ENCODE results near the gene WDR64. TPM values are rescaled to one million over a fixed set of nuclear protein-coding genes. Genes with fewer than 3 reads are reported as not detected.

WDR64 gene
- total and polyA plus RNA-seq, 4 experiments from 2014 or later: 0.16 TPM; not detected in 3

- Mint-ChIP-seq H3K9me3 (no peaks in the 10 kb centered on the region), H3K36me3 (no peaks in the 10 kb centered on the region), H3K27me3 (peaks cover 4 to 5% of the 10 kb centered on the region in 2 donors), H3K27ac (no peak overlapping the region), H3K4me3 (no peak overlapping the region), H3K4me1 (no peaks in the 10 kb centered on the region)
- Histone ChIP-seq H3K27me3 (ENCODE audit: insufficient read depth, low read length) (no peaks in the 10 kb centered on the region), H3K9me3 (ENCODE audit: control insufficient read depth in 1 of 2, low read length in 2 of 2) (no peaks in the 10 kb centered on the region), H3K36me3 (ENCODE audit: insufficient read depth, low read length) (no peaks in the 10 kb centered on the region), H3K4me1 (ENCODE audit: insufficient read depth, low read length) (no peaks in the 10 kb centered on the region), H3K4me3 (ENCODE audit: low read length in 2 of 2) (no peak overlapping the region), H3K27ac (ENCODE audit: low read depth, low read length) (no peak overlapping the region)
- no peak for DNase-seq
- ChIA-PET CTCF (ENCODE audit: partially characterized antibody) (no interaction called here), POLR2A (ENCODE audit: partially characterized antibody) (no interaction called here)
- intact Hi-C loops (cut with micrococcal nuclease): no loop called here
Measured at GRCh38 chr1:241775021-241775420, 122.9 kb downstream of the WDR64 start.

GRCh38 chr1:241776911-241777310 is 124.8 kb downstream of the WDR64 start:
- Mint-ChIP-seq H3K4me3 (no peak overlapping the region), H3K27ac (no peak overlapping the region), H3K27me3 (peaks cover 4 to 6% of the 10 kb centered on the region in 2 donors), H3K4me1 (no peaks in the 10 kb centered on the region), H3K36me3 (no peaks in the 10 kb centered on the region), H3K9me3 (no peaks in the 10 kb centered on the region)
- no peak for DNase-seq
- H3K4me1 ChIP-seq (ENCODE audit: insufficient read depth, low read length): no peaks in the 10 kb centered on the region
- POLR2A ChIA-PET (ENCODE audit: partially characterized antibody): no interaction called here
- H3K27me3 ChIP-seq (ENCODE audit: insufficient read depth, low read length): no peaks in the 10 kb centered on the region
- H3K36me3 ChIP-seq (ENCODE audit: insufficient read depth, low read length): no peaks in the 10 kb centered on the region
- no peak overlapping the region for H3K4me3 ChIP-seq (ENCODE audit: low read length in 2 of 2)
- CTCF ChIA-PET (ENCODE audit: partially characterized antibody): no interaction called here
- no peaks in the 10 kb centered on the region for H3K9me3 ChIP-seq (ENCODE audit: control insufficient read depth in 1 of 2, low read length in 2 of 2)
- intact Hi-C loops (cut with micrococcal nuclease): no loop called here
- H3K27ac ChIP-seq (ENCODE audit: low read depth, low read length): no peak overlapping the region

GRCh38 chr1:241778117-241778516 is 126.0 kb downstream of the WDR64 start:
- ChIA-PET POLR2A (ENCODE audit: partially characterized antibody) (no interaction called here), CTCF (ENCODE audit: partially characterized antibody) (no interaction called here)
- Histone ChIP-seq H3K4me1 (ENCODE audit: insufficient read depth, low read length) (no peaks in the 10 kb centered on the region), H3K9me3 (ENCODE audit: control insufficient read depth in 1 of 2, low read length in 2 of 2) (no peaks in the 10 kb centered on the region), H3K4me3 (ENCODE audit: low read length in 2 of 2) (no peak overlapping the region), H3K27me3 (ENCODE audit: insufficient read depth, low read length) (no peaks in the 10 kb centered on the region), H3K27ac (ENCODE audit: low read depth, low read length) (no peak overlapping the region), H3K36me3 (ENCODE audit: insufficient read depth, low read length) (no peaks in the 10 kb centered on the region)
- intact Hi-C loops (cut with micrococcal nuclease): no loop called here
- Mint-ChIP-seq H3K27me3 (peaks cover 6 to 7% of the 10 kb centered on the region in 2 donors), H3K4me1 (no peaks in the 10 kb centered on the region), H3K36me3 (no peaks in the 10 kb centered on the region), H3K9me3 (no peaks in the 10 kb centered on the region), H3K27ac (no peak overlapping the region), H3K4me3 (no peak overlapping the region)
- no peak for DNase-seq

- no peak for DNase-seq
- H3K27me3 Mint-ChIP-seq: peaks cover 7 to 8% of the 10 kb centered on the region in 2 donors
- Histone ChIP-seq H3K4me1 (ENCODE audit: insufficient read depth, low read length) (no peaks in the 10 kb centered on the region), H3K9me3 (ENCODE audit: control insufficient read depth in 1 of 2, low read length in 2 of 2) (no peaks in the 10 kb centered on the region), H3K4me3 (ENCODE audit: low read length in 2 of 2) (no peak overlapping the region), H3K27ac (ENCODE audit: low read depth, low read length) (no peak overlapping the region), H3K36me3 (ENCODE audit: insufficient read depth, low read length) (no peaks in the 10 kb centered on the region), H3K27me3 (ENCODE audit: insufficient read depth, low read length) (no peaks in the 10 kb centered on the region)
- CTCF ChIA-PET (ENCODE audit: partially characterized antibody): no interaction called here
- intact Hi-C loops (cut with micrococcal nuclease): no loop called here
- H3K27ac Mint-ChIP-seq: no peak overlapping the region
- H3K4me1 Mint-ChIP-seq: no peaks in the 10 kb centered on the region
- no peak overlapping the region for H3K4me3 Mint-ChIP-seq
- POLR2A ChIA-PET (ENCODE audit: partially characterized antibody): no interaction called here
- no peaks in the 10 kb centered on the region for H3K36me3 Mint-ChIP-seq
- no peaks in the 10 kb centered on the region for H3K9me3 Mint-ChIP-seq
Measured at GRCh38 chr1:241779897-241780296, 127.8 kb downstream of the WDR64 start.

- Mint-ChIP-seq H3K4me3 (no peak overlapping the region), H3K9me3 (no peaks in the 10 kb centered on the region), H3K4me1 (no peaks in the 10 kb centered on the region), H3K27ac (no peak overlapping the region), H3K27me3 (peaks cover 7 to 8% of the 10 kb centered on the region in 2 donors), H3K36me3 (no peaks in the 10 kb centered on the region)
- POLR2A ChIA-PET (ENCODE audit: partially characterized antibody): no interaction called here
- intact Hi-C loops (cut with micrococcal nuclease): no loop called here
- DNase-seq: no peak
- H3K27me3 ChIP-seq (ENCODE audit: insufficient read depth, low read length): no peaks in the 10 kb centered on the region
- no peaks in the 10 kb centered on the region for H3K4me1 ChIP-seq (ENCODE audit: insufficient read depth, low read length)
- no peaks in the 10 kb centered on the region for H3K36me3 ChIP-seq (ENCODE audit: insufficient read depth, low read length)
- no peak overlapping the region for H3K27ac ChIP-seq (ENCODE audit: low read depth, low read length)
- H3K9me3 ChIP-seq (ENCODE audit: control insufficient read depth in 1 of 2, low read length in 2 of 2): no peaks in the 10 kb centered on the region
- CTCF ChIA-PET (ENCODE audit: partially characterized antibody): interaction anchor here (1.4 to 1.5 kb wide), 2 partner anchors 18 to 216 kb away, joined by 3 to 5 read pairs; partner anchors contain the start of gene MAP1LC3C
- H3K4me3 ChIP-seq (ENCODE audit: low read length in 2 of 2): no peak overlapping the region
Measured at GRCh38 chr1:241782396-241782795, 130.3 kb downstream of the WDR64 start.

- ChIA-PET CTCF (ENCODE audit: partially characterized antibody) (interaction anchor here (1.6 kb wide), 1 partner anchor 177 kb away, joined by 4 read pairs; no protein-coding TSS in a partner anchor), POLR2A (ENCODE audit: partially characterized antibody) (no interaction called here)
- Histone ChIP-seq H3K4me3 (ENCODE audit: low read length in 2 of 2) (no peak overlapping the region), H3K27me3 (ENCODE audit: insufficient read depth, low read length) (no peaks in the 10 kb centered on the region), H3K4me1 (ENCODE audit: insufficient read depth, low read length) (no peaks in the 10 kb centered on the region), H3K36me3 (ENCODE audit: insufficient read depth, low read length) (no peaks in the 10 kb centered on the region), H3K9me3 (ENCODE audit: control insufficient read depth in 1 of 2, low read length in 2 of 2) (no peaks in the 10 kb centered on the region), H3K27ac (ENCODE audit: low read depth, low read length) (no peak overlapping the region)
- Mint-ChIP-seq H3K27me3 (peaks cover 2% of the 10 kb centered on the region in 2 donors), H3K9me3 (peaks cover 0 to 3% (median 0%) of the 10 kb centered on the region in 8 donors), H3K36me3 (no peaks in the 10 kb centered on the region), H3K4me3 (no peak overlapping the region), H3K4me1 (no peaks in the 10 kb centered on the region), H3K27ac (no peak overlapping the region)
- DNase-seq: no peak
- intact Hi-C loops (cut with micrococcal nuclease): no loop called here
Measured at GRCh38 chr1:241787691-241788090, 135.6 kb downstream of the WDR64 start.

- intact Hi-C loops (cut with micrococcal nuclease): no loop called here
- POLR2A ChIA-PET (ENCODE audit: partially characterized antibody): no interaction called here
Measured at GRCh38 chr1:241789061-241789460, 137.0 kb downstream of the WDR64 start.

GRCh38 chr1:241799416-241799815 is 147.3 kb downstream of the WDR64 start:
- no peaks in the 10 kb centered on the region for H3K27me3 ChIP-seq (ENCODE audit: insufficient read depth, low read length)
- CTCF ChIA-PET (ENCODE audit: partially characterized antibody): interaction anchor here (1.3 kb wide), 1 partner anchor 16 kb away, joined by 3 read pairs; no protein-coding TSS in a partner anchor
- H3K27ac Mint-ChIP-seq: no peak overlapping the region
- no peaks in the 10 kb centered on the region for H3K9me3 Mint-ChIP-seq
- DNase-seq: no peak
- no peaks in the 10 kb centered on the region for H3K4me1 Mint-ChIP-seq
- H3K27ac ChIP-seq (ENCODE audit: low read depth, low read length): no peak overlapping the region
- H3K4me1 ChIP-seq (ENCODE audit: insufficient read depth, low read length): no peaks in the 10 kb centered on the region
- no peak overlapping the region for H3K4me3 ChIP-seq (ENCODE audit: low read length in 2 of 2)
- intact Hi-C loops (cut with micrococcal nuclease): no loop called here
- POLR2A ChIA-PET (ENCODE audit: partially characterized antibody): no interaction called here
- no peaks in the 10 kb centered on the region for H3K9me3 ChIP-seq (ENCODE audit: control insufficient read depth in 1 of 2, low read length in 2 of 2)
- peaks cover 5 to 9% of the 10 kb centered on the region in 2 donors for H3K27me3 Mint-ChIP-seq
- H3K36me3 ChIP-seq (ENCODE audit: insufficient read depth, low read length): no peaks in the 10 kb centered on the region
- no peaks in the 10 kb centered on the region for H3K36me3 Mint-ChIP-seq
- H3K4me3 Mint-ChIP-seq: no peak overlapping the region

More at GRCh38 chr1:241789061-241789460, 137.0 kb downstream of the WDR64 start:
- DNase-seq: no peak
- H3K27ac ChIP-seq (ENCODE audit: low read depth, low read length): no peak overlapping the region
- no peaks in the 10 kb centered on the region for H3K4me1 ChIP-seq (ENCODE audit: insufficient read depth, low read length)
- H3K4me3 ChIP-seq (ENCODE audit: low read length in 2 of 2): no peak overlapping the region
- Mint-ChIP-seq H3K27me3 (peaks cover 0 to 1% of the 10 kb centered on the region in 2 donors), H3K4me1 (no peaks in the 10 kb centered on the region), H3K36me3 (no peaks in the 10 kb centered on the region), H3K27ac (no peak overlapping the region), H3K9me3 (peaks cover 0 to 3% (median 0%) of the 10 kb centered on the region in 8 donors), H3K4me3 (no peak overlapping the region)
- H3K36me3 ChIP-seq (ENCODE audit: insufficient read depth, low read length): no peaks in the 10 kb centered on the region
- CTCF ChIA-PET (ENCODE audit: partially characterized antibody): interaction anchor here (1.6 kb wide), 1 partner anchor 178 kb away, joined by 4 read pairs; no protein-coding TSS in a partner anchor
- H3K27me3 ChIP-seq (ENCODE audit: insufficient read depth, low read length): no peaks in the 10 kb centered on the region
- H3K9me3 ChIP-seq (ENCODE audit: control insufficient read depth in 1 of 2, low read length in 2 of 2): no peaks in the 10 kb centered on the region

Data from CD4-positive, alpha-beta memory T cell (primary cell).